Trophoblast cell (in vitro differentiated cells and primary cell): Measurements from ENCODE around the gene STRBP.

Source experiments
- DNase-seq, 2 donors: peaks; one replicate each; pipeline ENCODE4 v3.0.0-alpha.2; 2016
- H2AFZ ChIP-seq: 2 replicates; pipeline ENCODE4 v1.6.1; 2013; ENCODE audit warnings: low read length, moderate library complexity, mild to moderate bottlenecking; ENCODE audit not compliant: insufficient read depth, poor library complexity
- H2AK5ac ChIP-seq: 2 replicates; pipeline ENCODE4 v1.6.1; 2013; ENCODE audit warnings: mild to moderate bottlenecking, low read length
- H2BK120ac ChIP-seq: 2 replicates; pipeline ENCODE4 v1.6.1; 2013; ENCODE audit warnings: low read length, mild to moderate bottlenecking, moderate library complexity; ENCODE audit not compliant: insufficient read depth, poor library complexity
- H2BK12ac ChIP-seq: 2 replicates; pipeline ENCODE4 v1.6.1; 2013; ENCODE audit warnings: mild to moderate bottlenecking, low read length, moderate library complexity
- H2BK5ac ChIP-seq: 2 replicates; pipeline ENCODE4 v1.6.1; 2013; ENCODE audit warnings: low read length, low read depth, moderate library complexity, mild to moderate bottlenecking; ENCODE audit not compliant: poor library complexity
- H3K14ac ChIP-seq: 2 replicates; pipeline ENCODE4 v1.6.1; 2013; ENCODE audit warnings: mild to moderate bottlenecking, low read length
- H3K18ac ChIP-seq: 2 replicates; pipeline ENCODE4 v1.6.1; 2013; ENCODE audit warnings: mild to moderate bottlenecking, low read length
- H3K23ac ChIP-seq: 2 replicates; pipeline ENCODE4 v1.6.1; 2013; ENCODE audit warnings: low read length
- H3K27ac ChIP-seq: 2 replicates; pipeline ENCODE4 v1.5.1; 2013; ENCODE audit warnings: low read depth, mild to moderate bottlenecking, inconsistent platforms, low read length, moderate library complexity
- H3K27me3 ChIP-seq: 2 replicates; pipeline ENCODE4 v1.6.1; 2013; ENCODE audit warnings: inconsistent platforms, mild to moderate bottlenecking, low read length, moderate library complexity; ENCODE audit not compliant: insufficient read depth
- H3K36me3 ChIP-seq, 2 experiments: 1 replicate in 1 of 2; 2 replicates in 1 of 2; pipeline ENCODE4 v1.6.1; 2013; ENCODE audit warnings: low read length in 2 of 2, mild to moderate bottlenecking in 2 of 2, moderate library complexity in 1 of 2; ENCODE audit not compliant: insufficient read depth in 2 of 2, control insufficient read depth in 1 of 2
- H3K4ac ChIP-seq: 2 replicates; pipeline ENCODE4 v1.6.1; 2013; ENCODE audit warnings: low read depth, mild to moderate bottlenecking, low read length, moderate library complexity
- H3K4me1 ChIP-seq, 2 experiments: 1 replicate in 1 of 2; 2 replicates in 1 of 2; pipeline ENCODE4 v1.6.1; 2013; ENCODE audit warnings: low read length in 2 of 2, mild to moderate bottlenecking in 2 of 2, moderate library complexity in 1 of 2; ENCODE audit not compliant: insufficient read depth in 2 of 2, control insufficient read depth in 1 of 2
- H3K4me2 ChIP-seq: 2 replicates; pipeline ENCODE4 v1.6.1; 2013; ENCODE audit warnings: inconsistent platforms, mild to moderate bottlenecking, low read length, moderate library complexity
- H3K4me3 ChIP-seq: 2 replicates; pipeline ENCODE4 v1.5.1; 2013; ENCODE audit warnings: mild to moderate bottlenecking, low read depth, low read length, inconsistent platforms
- H3K79me1 ChIP-seq: one replicate; pipeline ENCODE4 v1.6.1; 2013; ENCODE audit warnings: low read length
- H3K79me2 ChIP-seq: 2 replicates; pipeline ENCODE4 v1.6.1; 2013; ENCODE audit warnings: low read length, mild to moderate bottlenecking; ENCODE audit not compliant: control insufficient read depth, insufficient read depth, poor library complexity
- H3K9ac ChIP-seq: 2 replicates; pipeline ENCODE4 v1.6.1; 2013; ENCODE audit warnings: mild to moderate bottlenecking, low read length
- H3K9me3 ChIP-seq: 2 replicates; pipeline ENCODE4 v1.6.1; 2013; ENCODE audit warnings: low read depth, mild to moderate bottlenecking, control low read depth, inconsistent platforms, low read length; ENCODE audit not compliant: insufficient read depth
- H4K12ac ChIP-seq: 2 replicates; pipeline ENCODE4 v1.6.1; 2013; ENCODE audit warnings: low read depth, mild to moderate bottlenecking, low read length, moderate library complexity
- H4K8ac ChIP-seq: 2 replicates; pipeline ENCODE4 v1.6.1; 2013; ENCODE audit warnings: low read depth, mild to moderate bottlenecking, low read length, moderate library complexity
- H4K91ac ChIP-seq: one replicate; pipeline ENCODE4 v1.6.1; 2013; ENCODE audit warnings: low read depth, mild to moderate bottlenecking, low read length, moderate library complexity
- WGBS: extraction: QIAGEN DNeasy Blood & Tissue Kit; methylation state at CpG from one replicate; pipeline ENCODE4 v1.1.7; 2013; ENCODE audit warnings: missing lambda C conversion rate; ENCODE audit not compliant: insufficient read length, insufficient coverage; ENCODE audit errors: extremely low coverage; 5-methylcytosine and 5-hydroxymethylcytosine counted together

STRBP gene

GRCh38 chr9:123269281-123269680 is 895 bp upstream of the STRBP start:
- Histone ChIP-seq H3K27me3 (no peaks in the 10 kb centered on the region), H4K12ac (no peak overlapping the region), H3K23ac (no peak overlapping the region), H3K4me1 (peaks cover 5 to 14% of the 10 kb centered on the region in 2 experiments), H3K18ac (no peak overlapping the region), H3K79me2 (peaks cover 5% of the 10 kb centered on the region), H4K91ac (no peak overlapping the region), H3K4me2 (peak overlapping the region; percentile 98), H3K4me3 (no peak overlapping the region), H2BK120ac (no peak overlapping the region), H2BK5ac (no peak overlapping the region), H3K79me1 (peaks cover 3% of the 10 kb centered on the region), H3K9me3 (no peaks in the 10 kb centered on the region), H2BK12ac (no peak overlapping the region), H3K27ac (no peak overlapping the region), H2AK5ac (no peak overlapping the region), H3K4ac (no peak overlapping the region), H3K36me3 (no peaks in the 10 kb centered on the region), H4K8ac (no peak overlapping the region), H3K14ac (no peak overlapping the region), H2AFZ (no peak overlapping the region), H3K9ac (no peak overlapping the region)
- WGBS = no CpG with 5 or more reads among the region's 7 CpGs
- DNase-seq = no peak

- Histone ChIP-seq H3K4ac (no peak overlapping the region), H2BK12ac (no peak overlapping the region)
Observed at GRCh38 chr9:123268199-123268464, 254 bp downstream of the STRBP start.

DNA sequence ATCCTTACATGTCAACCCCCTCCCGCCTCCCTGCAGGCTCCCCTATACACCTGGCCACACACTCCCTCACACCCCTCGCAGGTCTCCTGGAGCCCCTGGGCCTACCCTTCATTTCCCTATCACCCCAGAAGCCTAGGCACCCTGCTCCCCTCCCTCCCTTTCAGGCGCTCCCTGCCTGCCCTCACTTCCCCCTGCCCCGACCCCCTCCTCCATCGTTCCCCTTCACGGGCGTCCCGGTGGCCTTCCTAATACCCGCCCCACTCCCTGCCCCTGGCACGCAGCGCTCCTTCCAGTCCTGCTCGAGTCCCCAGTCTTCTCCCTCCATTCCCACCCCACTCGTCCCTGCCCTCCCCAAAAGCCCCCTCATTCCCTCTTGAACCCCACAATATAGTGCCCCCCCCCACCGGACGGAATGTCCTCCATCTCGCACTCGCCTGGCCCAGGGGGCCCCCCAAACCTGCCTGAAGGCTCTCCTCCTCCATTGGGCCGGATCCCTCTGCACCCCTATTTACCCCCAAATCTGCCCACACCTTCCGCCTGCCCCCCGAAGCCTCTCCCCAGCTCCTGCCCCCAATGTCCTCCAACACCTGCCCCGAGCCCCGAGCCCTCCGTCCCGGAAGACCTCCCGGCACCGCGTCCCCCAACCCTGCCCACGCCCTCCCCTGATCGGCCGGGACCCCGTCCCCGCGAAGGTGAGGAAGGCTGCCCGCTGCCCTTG is 746 bp downstream of the STRBP start:
- peak overlapping the region; percentile 47 for H2AK5ac ChIP-seq
- no peak overlapping the region for H3K27ac ChIP-seq
- H3K36me3 ChIP-seq = no peaks in the 10 kb centered on the region
- H2BK120ac ChIP-seq = no peak overlapping the region
- no peak overlapping the region for H4K12ac ChIP-seq
- H4K91ac ChIP-seq = peak overlapping the region; percentile 56
- no peak overlapping the region for H2BK12ac ChIP-seq
- H3K79me1 ChIP-seq = peaks cover 3% of the 10 kb centered on the region
- H3K9me3 ChIP-seq = no peaks in the 10 kb centered on the region
- peak overlapping the region; percentile 92 for H3K4ac ChIP-seq
- peak overlapping the region; percentile 73 for H2AFZ ChIP-seq
- peak overlapping the region; percentile 86 for H3K14ac ChIP-seq
- peak overlapping the region; percentile 74 for H4K8ac ChIP-seq
- peaks cover 5% of the 10 kb centered on the region for H3K79me2 ChIP-seq
- no CpG with 5 or more reads among the region's 34 CpGs for WGBS
- peak overlapping the region; percentile 98 for H3K18ac ChIP-seq
- H3K9ac ChIP-seq = peak overlapping the region; percentile 50
- no peaks in the 10 kb centered on the region for H3K27me3 ChIP-seq
- DNase-seq = no peak
- H3K23ac ChIP-seq = no peak overlapping the region
- peak overlapping the region; percentile 99 for H3K4me2 ChIP-seq
- peak overlapping the region; percentile 23 for H2BK5ac ChIP-seq
- peak overlapping the region; percentile 84 for H3K4me3 ChIP-seq
- peaks cover 5 to 14% of the 10 kb centered on the region in 2 experiments for H3K4me1 ChIP-seq

More at GRCh38 chr9:123268199-123268464, 254 bp downstream of the STRBP start:
- peak in 1 of 2 donors; percentile 60 for DNase-seq
- Histone ChIP-seq H2BK5ac (no peak overlapping the region), H3K9me3 (no peaks in the 10 kb centered on the region), H2BK120ac (no peak overlapping the region), H4K8ac (peak overlapping the region; percentile 74), H3K4me1 (peaks cover 5 to 14% of the 10 kb centered on the region in 2 experiments), H3K14ac (peak overlapping the region; percentile 86), H3K4me3 (peak overlapping the region; percentile 84), H4K91ac (peak overlapping the region; percentile 56), H2AFZ (peak overlapping the region; percentile 73), H3K79me1 (peaks cover 3% of the 10 kb centered on the region), H3K23ac (no peak overlapping the region), H3K27ac (no peak overlapping the region), H3K79me2 (peaks cover 5% of the 10 kb centered on the region), H4K12ac (no peak overlapping the region), H3K36me3 (no peaks in the 10 kb centered on the region), H2AK5ac (no peak overlapping the region), H3K27me3 (no peaks in the 10 kb centered on the region), H3K9ac (peak overlapping the region; percentile 50), H3K18ac (peak overlapping the region; percentile 98), H3K4me2 (peak overlapping the region; percentile 99)
- no CpG with 5 or more reads among the region's 49 CpGs for WGBS

- Histone ChIP-seq H3K4ac (no peak overlapping the region), H3K9ac (no peak overlapping the region), H2AFZ (no peak overlapping the region), H3K9me3 (no peaks in the 10 kb centered on the region), H3K27ac (no peak overlapping the region), H2BK12ac (no peak overlapping the region), H2AK5ac (no peak overlapping the region), H2BK5ac (no peak overlapping the region), H3K23ac (peak overlapping the region; percentile 82), H3K4me2 (peak overlapping the region; percentile 99), H3K4me1 (peaks cover 5 to 14% of the 10 kb centered on the region in 2 experiments), H3K14ac (no peak overlapping the region), H3K79me1 (peaks cover 3% of the 10 kb centered on the region), H4K8ac (no peak overlapping the region), H3K79me2 (peaks cover 5% of the 10 kb centered on the region), H3K27me3 (no peaks in the 10 kb centered on the region), H3K4me3 (peak overlapping the region; percentile 84), H3K18ac (no peak overlapping the region), H4K91ac (no peak overlapping the region), H2BK120ac (no peak overlapping the region), H4K12ac (no peak overlapping the region), H3K36me3 (no peaks in the 10 kb centered on the region)
- 100% methylated on average over 1 of the region's 9 CpGs for WGBS
- DNase-seq = no peak
Observed at GRCh38 chr9:123266655-123267399, 1.6 kb downstream of the STRBP start.
